HG03097 (cell line): ENCODE measurements around the gene LRRTM2.
"Not testable (repeated sequence)": the region's sequence is repeated elsewhere in the genome, so short reads cannot be mapped to it uniquely, and the experiment has no call there.

Source experiments
- ATAC-seq: cut with Tn5 transposase; IDR thresholded peaks from one replicate; pipeline ENCODE4 v1.9.1; 2021; ENCODE audit not compliant: unreplicated experiment, low FRiP score

Gene LRRTM2

GRCh38 chr5:138843316-138844124 is 31.6 kb downstream of the LRRTM2 start:
- no peak for ATAC-seq

GRCh38 chr5:138841531-138841930 is 33.6 kb downstream of the LRRTM2 start:
- ATAC-seq, result no peak

- no peak for ATAC-seq
Measured at GRCh38 chr5:138840103-138840502, 35.0 kb downstream of the LRRTM2 start.

- no peak for ATAC-seq
Measured at GRCh38 chr5:138837160-138837559, 38.0 kb downstream of the LRRTM2 start.

GRCh38 chr5:138834853-138835252 is 40.3 kb downstream of the LRRTM2 start:
- ATAC-seq, result not testable (repeated sequence)

GRCh38 chr5:138833726-138834480 is 41.2 kb downstream of the LRRTM2 start:
- no peak for ATAC-seq

- ATAC-seq, result no peak
Measured at GRCh38 chr5:138833080-138833479, 42.1 kb downstream of the LRRTM2 start.

- ATAC-seq, result no peak
Measured at GRCh38 chr5:138832218-138832617, 42.9 kb downstream of the LRRTM2 start.

GRCh38 chr5:138831703-138832102 is 43.4 kb downstream of the LRRTM2 start:
- ATAC-seq, result no peak

- ATAC-seq, result no peak
Measured at GRCh38 chr5:138829341-138829740, 45.8 kb downstream of the LRRTM2 start.

GRCh38 chr5:138828556-138828955 is 46.6 kb downstream of the LRRTM2 start:
- ATAC-seq, result no peak

GRCh38 chr5:138824924-138825863 is 49.9 kb downstream of the LRRTM2 start:
- ATAC-seq, result no peak

GRCh38 chr5:138824516-138824915 is 50.6 kb downstream of the LRRTM2 start:
- ATAC-seq, result no peak

GRCh38 chr5:138820695-138821094 is 54.4 kb downstream of the LRRTM2 start:
- ATAC-seq, result no peak

- ATAC-seq, result no peak
Measured at GRCh38 chr5:138819081-138819480, 56.1 kb downstream of the LRRTM2 start.
